ENCODE results near the gene CCDC78.

DNA sequence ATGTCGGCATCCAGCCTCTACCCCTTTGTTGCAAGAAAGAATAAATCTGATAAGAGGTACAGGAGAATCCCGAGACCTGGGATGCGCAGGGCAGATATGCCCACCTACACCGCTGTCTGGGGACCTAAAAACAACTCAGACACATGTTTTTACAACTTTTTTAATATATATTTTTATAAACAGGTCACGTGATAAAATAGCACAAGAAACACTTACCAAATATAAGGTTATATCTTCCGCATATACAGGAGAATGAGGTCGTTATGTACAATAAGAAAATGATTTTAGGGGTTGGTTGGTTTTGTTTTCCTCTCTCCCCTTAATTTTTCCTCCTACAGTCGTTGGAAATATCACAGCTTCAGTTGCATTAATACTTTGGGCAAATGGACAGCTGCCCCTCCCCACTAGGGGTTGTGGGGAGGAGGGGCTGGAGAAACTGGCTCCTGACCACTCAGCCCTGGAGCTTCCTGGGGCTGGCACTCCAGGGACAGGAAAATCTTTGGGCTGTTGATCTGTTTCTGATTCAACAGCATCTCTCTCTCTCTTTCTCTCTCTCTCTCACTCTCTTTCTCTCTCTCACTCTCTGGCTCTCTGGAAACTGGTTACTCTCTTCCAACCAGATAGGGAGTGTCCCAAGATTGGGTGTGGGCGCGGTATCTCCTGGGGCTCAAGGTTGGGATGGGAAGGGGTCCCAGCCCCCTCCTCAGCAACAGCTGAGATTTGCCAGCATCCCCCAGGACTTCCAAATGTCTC is 33.7 kb downstream of the CCDC78 start:
- TF ChIP-seq POLR2A (IDR thresholded peaks at IDR 0.05; ENCODE audit: low read depth, low read length), result no peak
- no peak for TF ChIP-seq TAF1 (IDR thresholded peaks at IDR 0.05; ENCODE audit: low read depth, low read length)
- no peak for TF ChIP-seq POLR2AphosphoS5 (IDR thresholded peaks at IDR 0.05; ENCODE audit: low read depth, low read length)
- TF ChIP-seq SPI1 (IDR thresholded peaks at IDR 0.05; ENCODE audit: low read depth, low read length), result no peak
